ENCODE results near the gene CHSY1.

The CHSY1 gene

DNA sequence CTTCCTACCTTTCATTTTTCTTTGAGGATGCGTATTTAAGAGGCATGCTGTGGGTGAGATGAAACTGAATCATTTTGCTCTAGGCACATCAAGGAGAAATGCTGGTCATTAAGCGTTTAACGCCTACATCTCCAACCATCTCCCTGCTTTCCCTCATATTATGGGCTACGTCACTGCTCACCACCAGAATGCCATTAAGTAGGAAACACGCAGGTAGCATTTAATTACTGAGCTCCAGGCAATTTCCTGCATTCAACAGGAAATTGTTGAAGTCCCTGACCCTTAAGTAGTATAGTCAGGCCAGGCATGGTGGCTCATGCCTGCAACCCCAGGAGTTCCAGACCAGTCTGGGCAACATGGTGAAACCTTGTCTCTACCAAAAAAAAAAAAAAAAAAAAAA, 66.1 kb downstream of the CHSY1 start:
- DNase-seq = no peak

DNA sequence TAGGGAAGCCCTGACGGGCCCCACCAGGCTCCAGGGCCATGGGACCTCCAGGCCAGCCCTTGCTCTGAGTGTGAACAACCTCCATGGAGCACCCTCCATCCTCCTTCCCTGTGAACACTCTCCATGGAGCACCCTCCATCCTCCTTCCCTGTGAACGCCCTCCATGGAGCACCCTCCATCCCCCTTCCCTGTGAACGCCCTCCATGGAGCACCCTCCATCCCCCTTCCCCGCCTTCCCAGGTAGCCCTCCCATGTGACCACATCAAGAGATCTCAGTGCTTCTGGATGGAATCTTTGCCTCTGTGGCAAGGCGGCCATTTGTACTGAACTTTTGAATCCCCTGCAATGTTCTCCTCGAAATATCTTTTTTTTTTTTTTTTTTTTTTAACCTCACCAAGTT, 66.5 kb downstream of the CHSY1 start:
- DNase-seq = no peak

DNA sequence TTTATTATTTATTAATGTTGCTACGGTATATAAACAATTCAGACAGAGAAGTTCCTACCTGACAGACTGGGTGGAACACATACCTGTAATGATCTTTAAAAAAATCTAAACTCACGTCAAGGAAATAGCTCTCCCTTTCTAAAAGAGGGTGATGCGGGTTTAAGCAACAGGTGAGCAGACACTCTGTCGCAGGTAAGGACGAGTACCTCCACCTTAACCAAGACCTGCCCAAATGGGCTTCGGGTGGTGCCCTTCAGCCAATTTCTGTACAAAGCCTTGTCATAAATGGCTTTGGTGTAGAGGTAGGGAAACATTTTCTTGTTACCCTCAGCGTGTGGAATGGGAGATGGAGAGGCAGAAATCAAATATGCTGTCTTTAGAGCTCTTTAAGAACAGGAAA, 67.0 kb downstream of the CHSY1 start:
- no peak for DNase-seq

DNA sequence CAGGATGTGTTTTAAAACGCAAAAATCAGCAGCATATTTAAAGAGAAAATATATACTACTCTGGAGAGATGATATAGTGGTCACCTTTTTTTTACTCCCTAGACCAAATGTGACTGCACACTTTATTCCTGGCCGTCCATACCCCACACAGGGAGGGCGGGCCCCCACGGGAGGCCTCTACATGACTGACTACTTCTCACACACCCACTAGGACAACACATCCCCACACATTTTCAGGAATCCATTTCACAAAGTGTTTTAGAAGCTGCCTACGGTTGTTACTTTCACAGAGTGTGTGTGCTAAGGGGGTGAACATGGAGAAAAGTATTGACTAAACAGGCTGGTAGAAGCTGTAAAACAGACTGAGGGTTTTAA, 67.9 kb downstream of the CHSY1 start:
- no peak for DNase-seq

DNA sequence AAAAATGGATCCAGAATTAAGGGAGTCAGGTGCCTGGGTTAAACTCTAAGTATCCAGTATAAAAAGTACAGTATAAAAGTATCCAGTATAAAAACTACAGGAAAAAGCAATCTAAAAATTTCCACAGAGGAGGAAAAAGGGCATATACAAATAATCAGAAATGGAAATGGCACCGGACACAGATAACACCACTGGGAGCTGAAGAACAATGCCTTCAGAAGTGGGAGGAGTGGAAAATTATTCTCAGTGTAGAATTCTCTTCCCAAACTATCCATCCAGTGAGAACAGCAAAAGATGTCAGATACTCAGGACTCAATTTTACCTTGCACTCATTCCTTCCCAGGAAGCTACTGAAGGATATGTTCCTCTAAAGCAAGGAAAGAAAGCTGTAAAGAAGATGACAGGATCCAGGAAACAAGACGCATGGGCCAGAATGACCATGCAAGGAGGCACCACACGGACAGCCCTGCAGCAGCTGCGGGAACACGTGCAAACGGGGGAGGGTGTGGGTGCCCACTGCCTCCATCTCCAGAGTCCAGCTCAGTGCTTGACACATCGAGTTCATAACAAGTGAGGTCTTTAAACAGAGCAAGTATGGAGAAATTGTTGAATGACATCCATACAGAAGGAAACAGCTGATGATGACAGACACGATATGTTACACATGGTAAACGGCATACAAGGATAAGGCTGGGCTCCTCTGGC, 68.5 kb downstream of the CHSY1 start:
- DNase-seq = no peak

DNA sequence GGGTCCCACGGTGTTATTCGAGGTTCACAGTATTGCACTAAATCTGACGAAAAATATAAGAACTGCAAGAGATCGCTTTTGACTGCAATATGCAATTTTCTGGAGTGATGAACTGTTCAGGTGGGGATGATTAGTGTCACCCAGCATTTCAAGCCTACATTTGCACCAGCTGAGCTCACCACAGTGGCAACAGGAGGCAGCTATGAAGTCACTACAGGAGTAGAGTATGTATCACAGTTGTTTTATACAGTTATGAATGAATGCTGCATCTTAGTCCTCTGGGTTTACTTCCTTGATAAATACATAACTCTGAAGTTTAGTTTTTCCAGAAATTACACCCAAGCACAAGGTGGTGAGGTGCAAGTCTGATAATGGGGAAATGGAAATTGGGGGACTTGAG, 69.6 kb downstream of the CHSY1 start:
- DNase-seq = no peak

DNA sequence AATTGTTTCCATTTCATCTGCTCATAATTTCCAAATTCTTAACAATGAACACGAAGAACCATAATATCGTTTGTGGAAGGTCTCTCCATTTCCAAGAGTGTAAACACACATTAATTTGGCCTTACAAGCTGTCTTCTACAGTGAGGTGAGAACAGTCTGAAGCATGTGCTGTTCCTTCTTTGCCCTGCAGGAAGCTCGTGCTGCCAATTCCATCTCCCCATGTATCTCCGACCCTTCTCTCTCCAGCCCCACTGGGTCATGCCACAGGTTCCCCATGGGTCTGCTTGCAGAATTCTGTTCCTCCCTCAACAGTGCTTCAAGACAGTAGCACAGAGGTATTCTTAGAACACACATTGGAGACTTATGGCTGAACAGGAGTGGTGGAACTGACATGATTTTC, 70.5 kb downstream of the CHSY1 start:
- DNase-seq = no peak

DNA sequence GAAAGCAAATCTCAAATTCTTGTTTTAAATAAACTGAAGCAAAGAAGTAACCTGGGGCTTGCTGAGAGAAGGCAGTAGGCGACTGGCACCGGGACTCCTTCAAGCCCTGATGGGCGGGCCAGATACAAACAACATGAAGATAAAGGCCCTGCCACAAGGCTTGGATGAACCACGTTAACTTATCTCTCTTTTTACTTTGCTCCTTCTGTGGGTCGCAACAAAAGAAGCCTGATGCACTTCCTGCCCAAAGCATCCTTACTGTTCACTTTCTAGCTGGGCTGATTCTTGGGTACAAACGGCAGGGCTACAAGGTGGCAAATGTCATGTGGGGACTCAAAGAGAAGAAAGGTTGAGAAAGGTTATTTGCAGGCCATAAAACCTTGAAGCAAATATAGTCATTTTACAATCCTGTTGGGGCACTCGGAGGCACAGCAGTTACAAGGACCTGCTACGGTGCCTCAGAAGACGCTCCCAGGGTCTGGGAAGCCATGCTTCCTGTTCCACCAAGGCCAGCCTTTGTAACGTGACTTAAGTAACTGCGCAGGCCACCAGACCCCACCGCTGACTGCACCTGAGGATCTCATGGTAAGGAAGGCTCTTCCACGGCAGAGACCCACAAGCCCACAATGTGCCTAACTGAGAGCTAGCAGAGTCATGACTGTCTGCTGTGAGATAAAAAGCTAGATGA, 71.1 kb downstream of the CHSY1 start:
- no peak for DNase-seq

DNA sequence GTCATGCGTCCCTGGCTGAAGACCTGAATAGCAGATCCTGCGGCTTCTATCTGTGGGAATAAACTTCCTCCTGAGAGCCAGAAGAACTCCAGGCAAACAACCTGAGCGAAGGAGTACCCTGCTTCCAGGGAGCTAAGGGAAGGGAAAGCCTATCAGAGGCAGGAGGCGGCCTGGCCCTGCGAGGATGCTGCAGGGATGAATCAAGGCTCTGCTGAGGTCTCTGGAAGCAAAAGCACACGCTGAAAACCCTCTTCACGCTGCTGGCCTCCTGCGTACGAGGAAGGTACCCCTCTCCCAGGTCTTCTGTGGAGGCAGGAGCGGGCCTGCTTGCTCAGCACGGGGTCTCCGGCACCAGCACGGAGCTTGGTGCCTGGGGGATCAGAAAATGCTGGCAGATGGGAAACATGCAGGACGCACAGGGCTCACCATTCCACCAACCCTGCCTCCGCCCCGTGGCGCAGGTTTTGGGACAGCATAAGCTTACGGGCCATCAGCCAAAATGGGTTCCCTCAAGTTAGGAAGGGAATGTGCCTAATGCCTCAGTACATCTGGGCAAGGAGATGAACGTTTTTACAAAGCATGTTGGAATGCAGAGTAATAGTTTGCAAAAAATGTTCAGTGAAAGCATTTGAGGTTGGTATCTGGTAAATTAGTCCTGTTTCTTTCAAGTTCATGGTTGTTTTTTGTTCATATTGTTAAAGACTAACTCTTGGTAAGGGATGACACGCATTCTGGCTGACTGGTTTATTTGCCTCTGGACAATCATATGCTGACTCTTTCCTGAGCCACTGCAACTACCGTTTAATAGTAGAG, 72.3 kb downstream of the CHSY1 start:
- DNase-seq = no peak

DNA sequence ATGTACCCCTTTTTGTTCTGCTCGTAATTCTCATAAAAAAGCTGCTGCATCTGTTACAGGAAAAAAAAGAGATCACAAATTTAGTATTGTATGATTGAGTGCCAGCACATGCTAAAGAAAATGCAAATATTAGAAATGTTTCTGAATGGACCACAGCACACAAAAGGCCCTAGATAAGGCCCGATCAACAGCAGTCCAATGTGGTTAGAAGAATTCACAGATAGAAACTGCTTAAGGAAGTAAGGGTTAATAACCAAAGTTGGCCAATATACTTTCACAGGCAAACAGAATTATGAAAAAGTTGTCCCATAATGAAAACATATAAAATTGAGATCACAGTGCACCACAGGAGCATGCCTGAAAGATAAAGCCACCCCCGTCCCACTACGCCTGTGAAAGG, 72.9 kb downstream of the CHSY1 start:
- no peak for DNase-seq

DNA sequence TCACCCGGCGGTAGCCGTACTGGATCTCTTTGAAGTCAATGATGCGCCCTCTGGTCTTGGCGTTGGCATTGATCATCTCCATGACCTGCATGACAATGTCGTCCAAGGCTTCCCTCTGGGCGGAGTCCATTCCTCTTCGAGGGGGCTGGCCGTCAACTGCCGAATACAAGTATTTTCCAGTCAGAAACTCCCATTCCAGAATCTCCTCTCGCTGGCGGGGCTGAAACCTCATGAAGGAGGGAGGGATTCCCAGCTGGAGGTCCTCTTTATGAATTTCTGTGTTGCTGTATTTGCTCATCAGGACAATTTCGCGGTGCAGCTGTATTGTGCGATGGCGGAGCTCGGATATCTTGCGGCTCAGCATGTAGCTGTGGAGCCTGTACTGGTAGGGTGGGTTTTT, 73.4 kb downstream of the CHSY1 start:
- no peak for DNase-seq

DNA sequence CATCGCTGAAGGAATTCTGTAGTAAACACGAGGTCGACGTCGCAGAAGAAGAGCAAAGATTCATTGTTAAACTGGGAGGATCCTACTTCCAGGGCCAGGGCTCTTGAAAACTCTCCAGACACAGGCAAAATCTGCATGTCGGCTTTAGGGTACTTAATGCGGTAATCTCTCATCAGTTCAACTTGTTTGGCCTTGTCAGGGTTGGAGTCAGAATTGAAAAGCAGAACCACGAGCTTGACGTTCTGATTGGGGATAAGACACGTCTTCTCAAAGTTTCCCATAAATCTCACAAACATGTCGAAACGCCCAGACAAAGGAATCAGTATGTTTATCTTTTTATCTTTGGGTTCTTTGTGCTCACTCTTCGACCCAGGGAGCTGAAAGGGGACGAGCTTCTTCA, 74.0 kb downstream of the CHSY1 start:
- no peak for DNase-seq

DNA sequence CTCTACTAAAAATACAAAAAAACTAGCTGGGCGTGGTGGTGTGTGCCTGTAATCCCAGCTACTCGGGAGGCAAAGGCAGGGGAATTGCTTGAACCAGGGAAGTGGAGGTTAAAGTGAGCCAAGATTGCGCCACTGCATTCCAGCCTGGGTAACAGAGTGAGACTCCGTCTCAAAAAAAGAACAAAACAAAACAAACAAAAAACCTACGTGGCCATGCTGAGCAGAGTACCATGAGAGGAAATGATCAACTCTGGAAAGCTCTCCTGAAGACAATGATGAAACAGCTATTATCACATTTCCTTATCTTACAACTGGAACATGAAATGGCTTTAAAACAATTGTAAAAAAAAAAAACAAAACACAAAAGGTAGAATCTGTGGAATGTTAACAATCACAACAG, 75.2 kb downstream of the CHSY1 start:
- DNase-seq = no peak

DNA sequence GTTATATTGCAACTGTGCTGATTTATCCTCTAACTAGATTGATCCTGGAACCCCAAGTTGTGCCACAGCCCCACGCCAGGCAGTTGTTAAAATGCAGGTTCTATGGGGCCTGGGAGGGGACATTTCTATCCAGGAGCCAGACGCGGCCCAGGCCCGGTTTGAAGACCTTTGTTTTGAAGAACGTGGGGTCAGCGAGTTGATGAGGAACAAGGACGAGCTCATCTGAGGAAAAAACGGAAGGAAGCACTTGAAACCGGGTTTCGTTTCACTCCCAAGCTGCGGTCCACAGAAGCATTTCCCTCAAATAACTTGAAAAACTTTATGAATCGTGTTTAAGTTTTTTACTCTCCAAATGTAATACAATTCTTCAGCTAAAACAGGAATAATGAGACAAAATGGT, 76.4 kb downstream of the CHSY1 start:
- no peak for DNase-seq

DNA sequence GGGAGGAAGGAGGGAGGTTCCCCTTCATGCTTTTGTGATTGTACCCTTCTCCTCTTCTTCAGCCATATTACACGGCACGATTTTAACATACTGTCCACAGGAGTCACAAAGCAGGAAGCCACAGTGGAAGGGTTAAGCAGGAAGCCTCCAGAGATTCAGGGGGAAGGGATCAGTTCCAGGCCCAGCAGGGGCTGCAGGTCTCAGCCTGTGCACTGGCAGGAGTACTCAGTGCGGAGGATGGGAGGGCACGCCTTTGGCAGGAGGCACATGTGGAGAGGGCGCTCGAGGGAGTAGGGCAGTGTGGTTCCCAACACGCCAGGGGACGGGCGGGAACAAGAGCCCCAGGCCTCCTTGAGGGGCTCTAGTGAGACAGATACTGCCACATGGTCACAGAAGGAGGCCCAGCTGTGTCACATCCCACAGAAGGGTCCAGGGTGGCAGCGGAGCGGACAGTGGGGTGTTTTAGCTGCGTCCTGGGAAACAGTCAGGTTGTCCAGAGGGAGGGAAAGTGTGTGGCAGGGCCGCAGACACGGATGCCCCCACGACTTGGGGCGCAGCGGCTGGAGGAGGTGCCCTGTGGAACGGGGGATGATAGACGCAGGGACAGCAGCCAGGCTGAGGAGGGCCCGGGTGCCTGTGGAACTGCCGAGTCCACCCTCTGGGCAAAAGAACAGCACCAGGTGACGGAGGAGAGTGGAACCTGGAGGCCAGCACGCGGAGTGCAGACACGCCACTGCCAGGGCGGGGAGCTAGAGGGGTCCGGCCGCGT, 77.5 kb downstream of the CHSY1 start:
- no peak for DNase-seq

DNA sequence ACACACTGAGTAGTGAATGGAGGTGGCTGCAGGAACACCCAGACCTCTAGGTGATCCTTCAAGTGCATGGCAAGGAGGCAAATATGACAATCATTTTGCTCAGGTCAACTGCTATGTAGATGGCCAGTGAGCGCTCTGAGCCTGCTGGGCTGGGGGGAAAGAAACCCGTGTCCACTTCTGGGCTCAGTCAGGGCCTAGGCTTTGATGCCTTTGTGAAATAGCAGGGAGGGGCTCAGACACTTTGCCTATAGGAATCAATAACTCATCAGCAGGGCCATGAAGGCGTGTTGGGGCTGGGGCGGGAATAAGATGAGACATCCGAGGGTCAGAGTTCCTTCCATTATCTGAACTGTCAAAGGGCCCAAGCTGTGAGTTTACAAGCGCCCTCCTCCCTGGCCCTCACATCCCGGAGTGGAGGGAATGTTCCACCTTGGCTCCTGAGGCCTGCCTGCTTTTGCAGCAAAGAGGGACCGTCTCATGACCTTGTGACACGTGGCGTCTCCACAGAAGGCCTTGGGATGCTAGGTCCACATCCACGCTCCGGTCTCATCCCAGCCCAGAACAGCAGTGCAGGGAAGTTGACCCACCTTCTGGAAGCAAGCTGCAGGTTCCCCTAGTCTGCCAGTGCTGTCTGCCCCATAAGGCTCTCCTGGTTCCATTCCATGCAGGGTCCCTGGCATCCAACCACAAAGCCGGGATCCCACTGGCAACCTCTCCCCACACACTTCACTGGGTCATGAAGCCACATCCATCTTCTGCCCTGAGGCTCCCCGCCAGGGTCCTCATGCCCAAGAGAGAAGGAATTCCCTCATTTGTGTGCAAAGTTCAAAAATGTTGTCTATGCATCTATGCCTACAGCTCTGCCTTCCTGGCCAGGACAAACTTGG, 78.4 kb downstream of the CHSY1 start:
- DNase-seq = no peak

DNA sequence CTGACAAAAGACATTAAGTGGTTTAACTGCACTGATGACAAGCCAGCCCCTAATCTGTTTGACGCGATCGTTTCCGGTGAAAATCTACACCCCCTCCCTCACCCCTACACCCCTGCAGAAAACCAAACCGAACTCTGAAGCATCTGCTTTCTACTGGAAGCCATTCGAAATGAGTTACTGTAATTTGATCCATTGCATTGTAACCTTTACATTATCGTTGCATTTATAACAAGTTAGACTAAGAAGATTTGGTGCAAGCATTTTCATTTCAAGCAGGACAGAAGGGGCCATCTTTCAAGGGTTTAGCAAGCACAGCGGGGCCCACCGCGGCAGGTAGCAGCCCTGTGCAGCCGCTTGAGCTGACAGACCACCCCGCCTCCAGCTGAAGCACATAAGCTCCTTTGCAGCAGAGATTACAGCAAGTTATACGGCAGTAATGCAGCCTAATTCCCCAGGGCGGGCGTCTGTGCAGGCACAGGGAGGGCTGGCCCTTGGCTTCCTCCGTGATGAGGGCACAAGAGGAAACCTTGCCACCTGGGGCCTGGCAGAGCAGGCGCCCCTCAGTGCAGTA, 79.3 kb downstream of the CHSY1 start:
- no peak for DNase-seq

DNA sequence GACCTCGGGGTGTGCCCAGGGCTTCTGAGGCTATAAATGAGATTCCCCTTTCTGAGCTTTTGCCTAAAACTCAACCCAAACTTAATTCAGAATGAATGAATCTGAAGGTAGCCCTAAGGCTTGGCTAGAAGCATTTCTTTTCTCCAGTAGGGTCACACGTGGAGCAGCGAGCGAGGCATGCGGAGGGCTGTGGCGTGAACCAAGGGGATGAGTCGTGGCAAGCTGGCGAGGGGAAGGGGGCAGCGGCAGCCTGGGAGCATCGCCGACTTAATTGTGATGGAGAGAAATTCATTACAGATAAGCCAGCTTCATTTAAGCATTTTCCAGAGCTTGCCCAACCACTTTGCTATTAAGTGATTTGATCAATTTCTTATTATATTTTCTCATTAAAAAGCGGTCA, 79.9 kb downstream of the CHSY1 start:
- DNase-seq = no peak

DNA sequence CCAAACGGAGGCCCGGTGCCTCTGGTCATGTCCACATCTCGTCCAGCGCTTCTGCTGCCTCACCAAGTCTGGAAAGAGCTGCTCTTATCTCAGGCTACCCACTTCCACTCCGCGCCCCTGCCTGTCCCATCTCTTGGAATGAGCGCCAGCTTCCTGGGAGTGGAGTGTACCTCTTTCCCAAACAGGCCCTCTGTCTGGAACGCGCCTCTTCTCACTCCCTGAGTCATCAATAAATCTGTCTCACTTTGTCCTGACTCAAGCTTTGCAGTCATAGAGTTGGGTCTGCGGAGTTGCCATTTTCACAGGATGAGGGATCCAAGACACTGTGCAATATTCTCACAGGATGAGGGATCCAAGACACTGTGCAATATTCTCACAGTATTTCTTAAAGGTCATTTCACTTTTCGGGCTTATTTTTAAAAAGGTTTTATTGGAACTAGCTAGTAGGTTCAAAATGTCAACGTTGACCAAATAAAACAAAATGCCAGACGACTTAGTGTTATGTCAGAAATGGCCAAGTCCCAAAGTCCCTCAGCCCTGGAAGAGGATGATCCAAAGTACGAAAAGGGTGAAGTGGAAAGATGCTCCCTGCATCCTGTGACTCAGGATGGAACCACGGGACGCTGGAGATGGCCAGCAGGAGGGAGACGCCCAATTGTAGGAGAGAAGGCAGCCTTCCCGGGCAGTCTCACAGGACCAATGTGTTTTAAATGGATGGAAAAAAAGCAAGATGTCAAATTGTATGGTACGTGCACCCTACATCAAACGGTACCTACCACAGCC, 81.1 kb downstream of the CHSY1 start:
- DNase-seq = no peak

DNA sequence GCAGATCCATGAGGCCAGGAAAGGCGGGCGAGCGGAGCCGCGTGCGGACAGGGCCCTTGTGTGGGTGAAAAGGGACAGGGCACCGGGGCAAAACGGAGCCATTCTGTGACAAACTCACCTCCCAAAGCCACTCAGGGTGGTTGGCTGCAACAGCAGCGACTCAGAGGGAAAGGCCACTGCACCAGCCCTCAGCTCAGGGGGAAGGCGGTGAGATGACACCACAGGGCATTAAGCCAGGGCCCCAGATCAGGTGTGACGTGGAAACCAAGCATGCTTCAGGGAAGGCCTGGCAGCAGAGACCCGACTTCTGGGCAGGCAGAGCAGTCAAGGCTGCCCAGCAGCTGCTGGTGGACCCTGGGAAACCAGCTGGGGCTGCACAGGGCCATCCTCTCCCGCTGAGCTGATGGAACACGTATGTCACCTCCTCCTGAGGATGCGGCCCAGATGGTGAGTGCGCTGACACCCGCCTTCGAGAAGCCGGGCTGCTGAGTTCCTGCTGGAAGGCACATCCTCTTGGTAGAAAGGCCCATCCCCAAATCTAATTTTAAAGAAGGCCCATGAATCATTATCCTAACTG, 82.3 kb downstream of the CHSY1 start:
- no peak for DNase-seq
